ENCODE data around the gene CLASP1. TPM values are rescaled to one million over a fixed set of nuclear protein-coding genes. Genes with fewer than 3 reads are reported as not detected.

Gene CLASP1
- total and polyA plus RNA-seq, 4 donors = 7.5 to 50.0 (median 21.9) TPM

GRCh38 chr2:121359716-121360565 is 289.3 kb downstream of the CLASP1 start:
- peaks cover 2 to 52% (median 38%) of the 10 kb centered on the region in 4 donors for H3K36me3 ChIP-seq (ENCODE audit: control insufficient read depth in 4 of 4, insufficient read depth in 3 of 4, low read depth in 1 of 4, low read length in 3 of 4)

More at GRCh38 chr2:121359716-121360565, 289.3 kb downstream of the CLASP1 start:
- no peak for DNase-seq (ENCODE audit: low spot score)
- Histone ChIP-seq H3K9me3 (ENCODE audit: control insufficient read depth in 4 of 4, low read length in 3 of 4) (no peaks in the 10 kb centered on the region), H3K27me3 (ENCODE audit: control insufficient read depth in 4 of 4, insufficient read depth in 4 of 4, low read length in 3 of 4) (no peaks in the 10 kb centered on the region), H3K27ac (ENCODE audit: low read depth in 1 of 2, low read length in 2 of 2) (no peak overlapping the region), H3K9ac (ENCODE audit: low read depth in 1 of 2, low read length in 2 of 2) (no peak overlapping the region), H3K4me1 (ENCODE audit: control insufficient read depth in 4 of 4, insufficient read depth in 4 of 4, low read length in 3 of 4) (no peaks in the 10 kb centered on the region), H3K4me3 (ENCODE audit: low read depth in 1 of 3, low read length in 3 of 3) (no peak overlapping the region)
- TF ChIP-seq NR2F2 (IDR thresholded peaks at IDR 0.05) (no peak), GABPA (IDR thresholded peaks at IDR 0.05 in 1 of 2, conservative IDR thresholded peaks at IDR 0.05 in 1 of 2) (no peak), FOXA1 (IDR thresholded peaks at IDR 0.05) (no peak), CTCF (IDR thresholded peaks at IDR 0.05; ENCODE audit: low read depth, low read length, missing input control) (no peak), JUND (IDR thresholded peaks at IDR 0.05) (no peak), SP1 (IDR thresholded peaks at IDR 0.05) (no peak), YY1 (IDR thresholded peaks at IDR 0.05) (no peak), RAD21 (IDR thresholded peaks at IDR 0.05) (no peak), HNF4G (IDR thresholded peaks at IDR 0.05) (no peak), RXRA (IDR thresholded peaks at IDR 0.05) (no peak), MAX (IDR thresholded peaks at IDR 0.05) (no peak), FOXA2 (IDR thresholded peaks at IDR 0.05) (no peak), TAF1 (conservative IDR thresholded peaks at IDR 0.05) (no peak), HNF4A (conservative IDR thresholded peaks at IDR 0.05) (no peak), EGR1 (IDR thresholded peaks at IDR 0.05; ENCODE audit: low read depth in 2 of 2) (no peak), ZBTB33 (IDR thresholded peaks at IDR 0.05) (no peak)
- TF ChIP-seq, protein P1, sequence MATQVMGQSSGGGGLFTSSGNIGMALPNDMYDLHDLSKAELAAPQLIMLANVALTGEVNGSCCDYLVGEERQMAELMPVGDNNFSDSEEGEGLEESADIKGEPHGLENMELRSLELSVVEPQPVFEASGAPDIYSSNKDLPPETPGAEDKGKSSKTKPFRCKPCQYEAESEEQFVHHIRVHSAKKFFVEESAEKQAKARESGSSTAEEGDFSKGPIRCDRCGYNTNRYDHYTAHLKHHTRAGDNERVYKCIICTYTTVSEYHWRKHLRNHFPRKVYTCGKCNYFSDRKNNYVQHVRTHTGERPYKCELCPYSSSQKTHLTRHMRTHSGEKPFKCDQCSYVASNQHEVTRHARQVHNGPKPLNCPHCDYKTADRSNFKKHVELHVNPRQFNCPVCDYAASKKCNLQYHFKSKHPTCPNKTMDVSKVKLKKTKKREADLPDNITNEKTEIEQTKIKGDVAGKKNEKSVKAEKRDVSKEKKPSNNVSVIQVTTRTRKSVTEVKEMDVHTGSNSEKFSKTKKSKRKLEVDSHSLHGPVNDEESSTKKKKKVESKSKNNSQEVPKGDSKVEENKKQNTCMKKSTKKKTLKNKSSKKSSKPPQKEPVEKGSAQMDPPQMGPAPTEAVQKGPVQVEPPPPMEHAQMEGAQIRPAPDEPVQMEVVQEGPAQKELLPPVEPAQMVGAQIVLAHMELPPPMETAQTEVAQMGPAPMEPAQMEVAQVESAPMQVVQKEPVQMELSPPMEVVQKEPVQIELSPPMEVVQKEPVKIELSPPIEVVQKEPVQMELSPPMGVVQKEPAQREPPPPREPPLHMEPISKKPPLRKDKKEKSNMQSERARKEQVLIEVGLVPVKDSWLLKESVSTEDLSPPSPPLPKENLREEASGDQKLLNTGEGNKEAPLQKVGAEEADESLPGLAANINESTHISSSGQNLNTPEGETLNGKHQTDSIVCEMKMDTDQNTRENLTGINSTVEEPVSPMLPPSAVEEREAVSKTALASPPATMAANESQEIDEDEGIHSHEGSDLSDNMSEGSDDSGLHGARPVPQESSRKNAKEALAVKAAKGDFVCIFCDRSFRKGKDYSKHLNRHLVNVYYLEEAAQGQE (IDR thresholded peaks at IDR 0.05) = no peak
- TF ChIP-seq, protein P2, sequence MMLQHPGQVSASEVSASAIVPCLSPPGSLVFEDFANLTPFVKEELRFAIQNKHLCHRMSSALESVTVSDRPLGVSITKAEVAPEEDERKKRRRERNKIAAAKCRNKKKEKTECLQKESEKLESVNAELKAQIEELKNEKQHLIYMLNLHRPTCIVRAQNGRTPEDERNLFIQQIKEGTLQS (IDR thresholded peaks at IDR 0.05) = no peak
- WGBS = 95% methylated on average over 9 of the region's 9 CpGs
